Spleen (tissue), 7 donors: ENCODE results near the gene MT3.

ENCODE experiments used
- CTCF ChIP-seq, 11 experiments: fragments of 200-600 bp in 7 of 11; fragments of 450-650 bp in 4 of 11; sonication (generic) in 4 of 11; IDR thresholded peaks in 8 of 11; conservative IDR thresholded peaks in 3 of 11; 1 replicate in 7 of 11; 2 replicates in 4 of 11; pipeline versions ENCODE4 v1.4.0 to v1.8.0; 2016 to 2021; ENCODE audit warnings: antibody characterized with exemption in 11 of 11, inconsistent platforms in 4 of 11, mild to moderate bottlenecking in 1 of 11
- POLR2A ChIP-seq, 3 donors: fragments of 450-650 bp; IDR thresholded peaks; one replicate each; pipeline ENCODE4 v1.5.1; 2017; ENCODE audit warnings: antibody characterized with exemption in 3 of 3, mild to moderate bottlenecking in 1 of 3
- POLR2AphosphoS5 ChIP-seq, 3 donors: sonication (generic); formaldehyde crosslinking; IDR thresholded peaks; one replicate each; pipeline ENCODE4 v1.5.1; 2017; ENCODE audit warnings: antibody characterized with exemption in 3 of 3
- donor health status: DM: no; HTN: no; CAD: no; lungs with moderate emphysema.
- donor health status: DM: no; HTN: no; CAD: no.
- donor health status: DM: no; HTN: no; CAD: no.

GRCh38 chr16:56639045-56639444, 49.7 kb downstream of the MT3 start:
- TF ChIP-seq POLR2AphosphoS5 (IDR thresholded peaks at IDR 0.05) (no peak), POLR2A (IDR thresholded peaks at IDR 0.05) (no peak), CTCF (IDR thresholded peaks at IDR 0.05 in 8 of 11, conservative IDR thresholded peaks at IDR 0.05 in 3 of 11) (no peak)
